ENCODE results near the gene KLHL10.
"Not testable (repeated sequence)": the region's sequence is repeated elsewhere in the genome, so short reads cannot be mapped to it uniquely, and the experiment has no call there.

The KLHL10 gene

GRCh38 chr17:41844971-41845370 is 7.3 kb downstream of the KLHL10 start:
- DNase-seq (ENCODE audit: extremely low read depth, low read depth): no peak
- no peak overlapping the region for H3K4me3 ChIP-seq (replicated peaks; ENCODE audit: low read depth, low read length)
- no peak for TF ChIP-seq CTCF (IDR thresholded peaks at IDR 0.05; ENCODE audit: low read depth, low read length, missing control alignments)

- TF ChIP-seq CTCF (IDR thresholded peaks at IDR 0.05; ENCODE audit: low read depth, low read length, missing control alignments): no peak
- no peak overlapping the region for H3K4me3 ChIP-seq (replicated peaks; ENCODE audit: low read depth, low read length)
- DNase-seq (ENCODE audit: extremely low read depth, low read depth): no peak
Measured at GRCh38 chr17:41848788-41849187, 11.2 kb downstream of the KLHL10 start.

DNA sequence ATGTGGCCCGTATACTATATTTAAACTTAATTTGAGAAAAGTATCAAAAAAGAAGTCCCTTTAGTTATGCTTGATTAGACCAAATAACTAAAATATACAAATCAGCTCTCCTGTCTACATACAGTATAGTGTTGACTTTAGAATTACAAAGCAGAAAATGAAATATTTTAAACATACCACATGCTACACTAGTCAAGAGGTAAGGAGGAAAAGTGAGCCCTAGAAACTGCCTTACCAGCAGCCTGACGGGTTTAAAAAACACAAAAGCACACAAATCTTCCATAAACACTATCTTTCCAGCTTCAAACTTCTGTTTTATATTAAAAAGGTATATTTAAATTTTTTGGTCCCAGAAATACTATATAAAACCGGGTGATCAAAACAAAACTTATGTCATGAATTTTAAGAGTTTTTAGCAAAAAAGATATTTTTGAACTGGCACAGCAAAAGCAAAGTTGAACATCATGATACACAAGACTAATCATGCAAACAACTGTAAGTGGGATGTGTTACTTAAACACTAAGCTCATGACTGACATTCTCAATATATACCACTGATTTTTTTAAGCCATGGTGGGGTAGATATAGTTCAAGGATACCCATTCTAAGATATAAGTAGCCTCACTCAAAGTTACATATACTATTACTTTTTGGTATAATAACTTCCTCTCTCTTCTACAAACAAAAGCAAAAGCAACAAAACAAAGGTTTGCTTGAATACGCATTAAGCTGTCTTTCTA is 11.8 kb downstream of the KLHL10 start:
- H3K4me3 ChIP-seq (replicated peaks; ENCODE audit: low read depth, low read length): no peak overlapping the region
- DNase-seq (ENCODE audit: extremely low read depth, low read depth): no peak
- no peak for TF ChIP-seq CTCF (IDR thresholded peaks at IDR 0.05; ENCODE audit: low read depth, low read length, missing control alignments)

GRCh38 chr17:41851382-41851781 is 13.8 kb downstream of the KLHL10 start:
- DNase-seq (ENCODE audit: extremely low read depth, low read depth): not testable (repeated sequence)

DNA sequence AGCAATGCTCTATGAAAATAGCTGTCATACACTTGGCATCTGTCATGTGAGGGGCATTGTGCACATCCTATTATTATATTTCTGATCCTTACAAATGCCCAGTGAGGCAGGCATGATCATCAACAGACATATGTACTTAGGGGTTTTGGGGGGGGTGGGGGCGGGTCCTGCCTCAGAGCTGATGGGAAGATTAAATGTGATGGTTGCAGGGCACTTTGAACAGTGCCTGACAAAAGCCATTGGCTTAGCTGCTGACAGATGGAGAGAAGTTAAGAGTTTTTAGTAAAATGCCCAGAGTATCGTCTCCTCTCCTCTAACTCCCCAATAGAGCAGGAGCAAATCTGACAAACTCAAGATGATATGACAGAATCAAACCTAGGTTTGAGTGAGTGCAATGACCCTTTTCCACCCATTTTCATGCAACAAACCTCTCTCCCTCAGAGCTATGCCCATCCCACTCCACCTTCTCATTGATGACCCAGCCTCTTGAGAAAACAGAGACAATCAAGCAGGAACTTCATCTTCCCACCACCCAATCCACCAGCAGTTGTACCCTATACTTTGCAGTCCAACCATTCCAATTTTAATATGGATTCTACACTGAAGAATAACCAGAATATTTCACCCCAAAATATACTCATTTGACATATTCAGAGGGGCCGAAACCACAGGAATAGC is 22.8 kb downstream of the KLHL10 start:
- no peak for DNase-seq (ENCODE audit: extremely low read depth, low read depth)
- H3K4me3 ChIP-seq (replicated peaks; ENCODE audit: low read depth, low read length): no peak overlapping the region
- TF ChIP-seq CTCF (IDR thresholded peaks at IDR 0.05; ENCODE audit: low read depth, low read length, missing control alignments): no peak

More at GRCh38 chr17:41851382-41851781, 13.8 kb downstream of the KLHL10 start:
- not testable (repeated sequence) for H3K4me3 ChIP-seq (replicated peaks; ENCODE audit: low read depth, low read length)

DNA sequence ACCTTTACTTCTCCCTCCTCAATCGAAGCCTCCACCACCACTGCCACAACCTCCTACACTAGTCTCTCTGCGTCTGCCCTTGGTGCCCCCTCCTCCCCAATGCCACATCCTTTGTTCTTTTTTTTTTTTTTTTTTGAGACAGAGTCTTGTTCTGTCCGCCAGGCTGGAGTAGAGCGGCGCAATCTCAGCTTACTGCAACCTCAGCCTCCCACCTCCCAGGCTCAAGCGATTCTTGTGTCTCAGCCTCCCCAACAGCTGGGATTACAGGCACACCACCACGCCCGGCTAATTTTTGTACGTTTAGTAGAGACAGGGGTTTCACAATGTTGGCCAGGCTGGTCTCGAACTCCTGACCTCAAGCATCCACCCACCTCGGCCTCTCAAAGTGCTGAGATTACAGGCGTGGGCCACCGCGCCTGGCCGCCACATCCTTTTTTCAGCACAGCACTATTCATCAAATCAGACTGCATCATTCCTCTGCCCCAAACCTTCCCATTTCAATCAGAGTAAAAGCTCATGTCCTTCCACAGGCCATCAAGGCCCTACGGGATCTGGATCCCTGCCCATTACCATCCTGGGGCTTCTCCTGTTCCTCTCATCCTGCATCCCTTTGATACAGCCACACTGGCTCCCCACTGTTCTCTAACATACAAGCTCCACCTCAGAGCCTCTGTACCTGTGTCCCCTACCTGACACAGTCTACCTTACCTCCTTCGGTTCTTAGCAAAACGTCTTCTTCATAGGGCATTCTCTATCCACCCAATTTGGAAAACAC is 25.6 kb downstream of the KLHL10 start:
- no peak for DNase-seq (ENCODE audit: extremely low read depth, low read depth)
- TF ChIP-seq CTCF (IDR thresholded peaks at IDR 0.05; ENCODE audit: low read depth, low read length, missing control alignments): no peak
- peak overlapping the region; percentile 92 for H3K4me3 ChIP-seq (replicated peaks; ENCODE audit: low read depth, low read length)

GRCh38 chr17:41864498-41864835 is 26.8 kb downstream of the KLHL10 start:
- no peak for DNase-seq (ENCODE audit: extremely low read depth, low read depth)
- peak overlapping the region; percentile 92 for H3K4me3 ChIP-seq (replicated peaks; ENCODE audit: low read depth, low read length)
- no peak for TF ChIP-seq CTCF (IDR thresholded peaks at IDR 0.05; ENCODE audit: low read depth, low read length, missing control alignments)
